K562 (cell line): ENCODE data around the gene CHAT. TPM values are rescaled to one million over a fixed set of nuclear protein-coding genes. Genes with fewer than 3 reads are reported as not detected.

ENCODE experiments used
- ATAC-seq: fragments of 200-7000 bp; cut with Tn5 transposase; 3 replicates; pipeline ENCODE4 v1.9.1; 2020; ENCODE audit warnings: moderate library complexity
- BruUV-seq: library from RNA; stranded (reverse); fragments of 400-500 nt; replicated peaks from 2 replicates; lab custom pipeline; 2021; lab: Mats Ljungman, UMichigan
- CTCF ChIA-PET: fragments of 300-600 bp; formaldehyde crosslinking; extraction: SDS; loops from one replicate; lab custom pipeline; 2021; ENCODE audit warnings: low intra/inter-chr PET ratio; lab: Yijun Ruan, JAX
- POLR2A ChIA-PET: fragments of 300-600, 350-650 bp; sonication (Branson Sonifier 250); formaldehyde crosslinking; extraction: SDS; loops from one replicate; lab custom pipeline; 2021; ENCODE audit warnings: antibody characterized with exemption, inconsistent platforms; lab: Yijun Ruan, JAX
- DNase-seq, 4 experiments: peaks; one replicate each; pipeline versions ENCODE4 v3.0.0 to v3.0.0-alpha.2; 2011 to 2018; ENCODE audit warnings: low spot score in 3 of 4, mixed read lengths in 3 of 4; ENCODE audit errors: extremely low read depth in 1 of 4
- FAIRE-seq: peaks from 2 replicates; lab custom pipeline; 2011; peaks lifted over from hg19 to GRCh38; lab: Jason Lieb, UNC
- H2AFZ ChIP-seq: 2 replicates; pipeline ENCODE4 v1.6.0; 2011; ENCODE audit warnings: low read depth, low read length, control low read depth, inconsistent platforms
- H3K27ac ChIP-seq: fragments of 200-600 bp; 3 replicates; pipeline ENCODE4 v1.8.0; 2011; ENCODE audit warnings: low read depth, mild to moderate bottlenecking, control low read depth, inconsistent platforms, low read length, moderate library complexity, mixed read lengths; ENCODE audit errors: extremely low read depth
- H3K27me3 ChIP-seq, 2 experiments: fragments of 300-600 bp in 1 of 2; 2 replicates in 1 of 2; 3 replicates in 1 of 2; pipeline versions ENCODE4 v1.6.0 to v1.8.0; 2011; ENCODE audit warnings: inconsistent platforms in 2 of 2, low read length in 2 of 2, mild to moderate bottlenecking in 1 of 2, mixed read lengths in 1 of 2, moderate library complexity in 1 of 2; ENCODE audit not compliant: control insufficient read depth in 2 of 2, insufficient read depth in 2 of 2
- H3K36me3 ChIP-seq: fragments of 300-600 bp; 3 replicates; pipeline ENCODE4 v1.8.0; 2011; ENCODE audit warnings: mild to moderate bottlenecking, low read length, inconsistent platforms; ENCODE audit not compliant: control insufficient read depth, insufficient read depth
- H3K4me1 ChIP-seq, 2 experiments: fragments of 200-600 bp in 1 of 2; replicated peaks in 1 of 2; 2 replicates in 1 of 2; 3 replicates in 1 of 2; pipeline versions ENCODE4 v1.5.1 to v1.8.0; 2011; ENCODE audit warnings: inconsistent platforms in 2 of 2, low read length in 2 of 2, mild to moderate bottlenecking in 1 of 2, mixed read lengths in 1 of 2, moderate library complexity in 1 of 2; ENCODE audit not compliant: control insufficient read depth in 2 of 2, insufficient read depth in 2 of 2
- H3K4me2 ChIP-seq: 2 replicates; pipeline ENCODE4 v1.6.1; 2011; ENCODE audit warnings: low read length, control low read depth, inconsistent platforms, mixed read lengths; ENCODE audit not compliant: insufficient read depth
- H3K4me3 ChIP-seq: fragments of 200-600 bp; sonication (generic), shearing (Covaris generic); 2 replicates; pipeline ENCODE4 v1.5.1; 2016; ENCODE audit warnings: control low read depth, inconsistent platforms
- H3K79me2 ChIP-seq: fragments of 200-600 bp; 3 replicates; pipeline ENCODE4 v1.8.0; 2011; ENCODE audit warnings: low read length, inconsistent platforms; ENCODE audit not compliant: control insufficient read depth, insufficient read depth
- H3K9ac ChIP-seq, 2 experiments: 2 replicates each; pipeline versions ENCODE4 v1.6.0 to v1.6.1; 2011; ENCODE audit warnings: low read depth in 2 of 2, low read length in 2 of 2, control low read depth in 1 of 2, inconsistent platforms in 1 of 2, mild to moderate bottlenecking in 1 of 2, mixed read lengths in 1 of 2; ENCODE audit not compliant: insufficient read depth in 1 of 2
- H3K9me1 ChIP-seq: one replicate; pipeline ENCODE4 v1.6.0; 2011; ENCODE audit warnings: inconsistent platforms, mild to moderate bottlenecking, low read length, moderate library complexity; ENCODE audit not compliant: control insufficient read depth, insufficient read depth
- H3K9me3 ChIP-seq: replicated peaks from 2 replicates; pipeline ENCODE4 v1.5.1; 2011; ENCODE audit warnings: low read depth, low read length, inconsistent platforms; ENCODE audit not compliant: control insufficient read depth, insufficient read depth
- H4K20me1 ChIP-seq: replicated peaks from 2 replicates; pipeline ENCODE4 v1.6.1; 2011; ENCODE audit warnings: low read length, inconsistent platforms, mixed read lengths; ENCODE audit not compliant: control insufficient read depth, insufficient read depth
- CBX3 ChIP-seq, 2 experiments: IDR thresholded peaks; 1 replicate in 1 of 2; 2 replicates in 1 of 2; pipeline ENCODE4 v1.6.1; 2012; ENCODE audit warnings: inconsistent platforms in 2 of 2, low read length in 2 of 2, borderline replicate concordance in 1 of 2, control low read depth in 1 of 2
- ETV5 ChIP-seq: sonication (generic); formaldehyde crosslinking; IDR thresholded peaks from 2 replicates; pipeline ENCODE4 v1.4.0; 2020; ENCODE audit warnings: low read depth, mild to moderate bottlenecking, missing genetic modification reagents
- FOXK1 ChIP-seq: sonication (generic); formaldehyde crosslinking; IDR thresholded peaks from 2 replicates; pipeline ENCODE4 v1.8.0; 2022; ENCODE audit warnings: missing genetic modification reagents, mild to moderate bottlenecking, borderline replicate concordance
- TAF9B ChIP-seq: fragments of 450-650 bp; IDR thresholded peaks from 2 replicates; pipeline ENCODE4 v1.6.1; 2018; ENCODE audit warnings: mild to moderate bottlenecking; ENCODE audit not compliant: partially characterized antibody
- ZBED1 ChIP-seq: IDR thresholded peaks from 2 replicates; pipeline ENCODE4 v1.6.1; 2014
- ZEB2 ChIP-seq: fragments of 450-650 bp; IDR thresholded peaks from 2 replicates; pipeline ENCODE4 v1.6.1; 2016
- ZNF146 ChIP-seq: IDR thresholded peaks from one replicate; pipeline ENCODE4 v1.6.1; 2018; ENCODE audit warnings: missing compliant biosample characterization; ENCODE audit not compliant: unreplicated experiment
- WGBS: fragments of 100-300 bp; shearing (Covaris generic); methylation state at CpG from one replicate; pipeline ENCODE4 v1.1.6; 2016; ENCODE audit warnings: low coverage, mixed read lengths; ENCODE audit not compliant: insufficient coverage; ENCODE audit errors: missing lambda C conversion rate; 5-methylcytosine and 5-hydroxymethylcytosine counted together
- in situ Hi-C: fragments of 300-500 bp; cut with MboI; formaldehyde crosslinking; loops from 4 replicates; pipeline ENCODE4 v1.15.0; 2018; ENCODE audit warnings: inconsistent platforms, mixed read lengths
- intact Hi-C: fragments of 100-400 bp; cut with micrococcal nuclease; formaldehyde crosslinking; loops from 2 replicates; pipeline ENCODE4 v1.14.2; 2022
- polyA plus RNA-seq, 8 experiments: library from polyadenylated mRNA; depleted of rRNA in 4 of 8; stranded (reverse) in 5 of 8; unstranded in 3 of 8; fragments of >200 nt; fragmentation: Nextera tagmentation in 2 of 8; fragmentation: Illumina TruSeq in 1 of 8; extraction: Ambion mirVana in 2 of 8; extraction: Trizol in 1 of 8; gene quantifications; 2 replicates each; pipeline versions ENCODE4 v1.2.1 to v1.2.3, GENCODE V29; 2011 to 2014; ENCODE audit warnings: inconsistent platforms in 1 of 8, missing spikeins in 1 of 8
- total RNA-seq, 7 experiments: library from RNA; depleted of rRNA in 6 of 7; stranded (reverse); fragments of >200 nt in 6 of 7; fragmentation: Illumina TruSeq in 2 of 7; extraction: Trizol in 2 of 7; gene quantifications; 2 replicates each; pipeline versions ENCODE4 v1.2.1 to v1.2.3, GENCODE V29; 2011 to 2021; ENCODE audit warnings: low replicate concordance in 1 of 7

CHAT gene
- total and polyA plus RNA-seq, 9 of the 15 experiments (the other 6 are each of a cell fraction or from before 2014, with no cell fraction given), result not detected

DNA sequence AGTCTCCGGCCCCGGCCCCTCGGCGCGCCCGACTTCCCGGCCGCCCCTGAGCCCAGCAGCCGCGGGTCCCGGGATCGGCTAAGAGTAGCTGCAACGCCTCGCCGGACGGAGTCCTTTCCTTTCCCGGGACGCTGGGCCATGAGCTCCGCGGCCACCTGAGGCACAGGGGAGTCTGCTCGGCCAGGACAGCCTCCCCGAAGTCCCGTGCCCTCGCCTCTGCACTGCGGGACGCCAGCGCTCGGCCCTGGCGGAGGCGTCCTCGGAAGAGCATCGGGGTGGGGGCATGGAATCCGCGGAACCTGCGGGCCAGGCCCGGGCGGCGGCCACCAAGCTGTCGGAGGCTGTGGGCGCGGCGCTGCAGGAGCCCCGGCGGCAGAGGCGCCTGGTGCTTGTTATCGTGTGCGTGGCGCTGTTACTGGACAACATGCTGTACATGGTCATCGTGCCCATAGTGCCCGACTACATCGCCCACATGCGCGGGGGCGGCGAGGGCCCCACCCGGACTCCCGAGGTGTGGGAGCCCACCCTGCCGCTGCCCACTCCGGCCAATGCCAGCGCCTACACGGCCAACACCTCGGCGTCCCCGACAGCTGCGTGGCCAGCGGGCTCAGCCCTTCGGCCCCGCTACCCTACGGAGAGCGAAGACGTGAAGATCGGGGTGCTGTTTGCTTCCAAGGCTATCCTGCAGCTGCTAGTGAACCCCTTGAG is 3.2 kb upstream of the CHAT start:
- in situ Hi-C loops (no loop called here), intact Hi-C loops (no loop called here)
- 60% methylated on average over 53 of the region's 72 CpGs for whole genome bisulfite sequencing
- POLR2A ChIA-PET, result interaction anchor here (0.6 kb wide), 2 partner anchors 10 to 40 kb away, joined by 3 to 4 read pairs; no protein-coding TSS in a partner anchor
- peaks cover 16 to 52% of the 10 kb centered on the region in 2 experiments; a peak in 3 of 5 replicates for H3K27me3 ChIP-seq
- CTCF ChIA-PET, result no interaction called here
- no peak overlapping the region for H3K4me3 ChIP-seq
- DNase-seq (no peak), ATAC-seq (no peak), FAIRE-seq (no peak)
- H3K9ac ChIP-seq, result no peak overlapping the region
- H3K9me3 ChIP-seq, result no peaks in the 10 kb centered on the region
- no peaks in the 10 kb centered on the region; the same call in 1 of the 2 replicates for H4K20me1 ChIP-seq
- no peaks in the 10 kb centered on the region for H3K36me3 ChIP-seq
- no peak overlapping the region for H3K27ac ChIP-seq
- BruUV-seq, result no TSS peak
- TF ChIP-seq FOXK1 (CRISPR knock-in tag), result no peak
- TF ChIP-seq TAF9B, result no peak
- TF ChIP-seq ETV5 (CRISPR knock-in tag), result no peak
- TF ChIP-seq ZBED1, result no peak
- TF ChIP-seq ZEB2, result no peak
- no peak for TF ChIP-seq CBX3 (IDR thresholded peaks at IDR 0.05; ENCODE audit: borderline replicate concordance in 1 of 2, low read length in 2 of 2)
- no peak for TF ChIP-seq ZNF146 (CRISPR knock-in tag)
- H2AFZ ChIP-seq, result no peak overlapping the region
- no peaks in the 10 kb centered on the region for H3K79me2 ChIP-seq
- no peaks in the 10 kb centered on the region for H3K9me1 ChIP-seq
- H3K4me2 ChIP-seq, result no peak overlapping the region
- peaks cover 0 to 24% of the 10 kb centered on the region in 2 experiments; a peak in 2 of 5 replicates for H3K4me1 ChIP-seq
